ENCODE results near the gene ATCAY. TPM values are rescaled to one million over a fixed set of nuclear protein-coding genes. Genes with fewer than 3 reads are reported as not detected.
"Not testable (repeated sequence)": the region's sequence is repeated elsewhere in the genome, so short reads cannot be mapped to it uniquely, and the experiment has no call there.

The ATCAY gene
- total RNA-seq, 1 donor from 2014 or later, result 15.8 TPM

GRCh38 chr19:3954107-3954506 lies 73.6 kb downstream of the ATCAY start:
- Histone ChIP-seq H3K27ac (no peak overlapping the region), H3K4me2 (no peak overlapping the region), H3K9ac (no peak overlapping the region), H3K4me1 (no peaks in the 10 kb centered on the region), H3K9me3 (ENCODE audit: low read depth) (no peaks in the 10 kb centered on the region), H2AFZ (replicated peaks) (no peak overlapping the region), H3F3A (ENCODE audit: low read depth) (peaks cover 3% of the 10 kb centered on the region), H3K36me3 (no peaks in the 10 kb centered on the region), H3K27me3 (no peaks in the 10 kb centered on the region), H3K79me2 (ENCODE audit: low read depth) (no peaks in the 10 kb centered on the region), H3K4me3 (no peak overlapping the region), H4K20me1 (ENCODE audit: low read depth) (peaks cover 3% of the 10 kb centered on the region)
- H3K4me1 Mint-ChIP-seq, result peaks cover 8% of the 10 kb centered on the region
- no peak overlapping the region for H3K27ac Mint-ChIP-seq
- H3K27me3 Mint-ChIP-seq (ENCODE audit: insufficient read depth, low read depth), result peaks cover 3% of the 10 kb centered on the region
- no peak for DNase-seq (ENCODE audit: low spot score)
- peaks cover 4% of the 10 kb centered on the region for H3K36me3 Mint-ChIP-seq
- TF ChIP-seq EZH2phosphoT487 (IDR thresholded peaks at IDR 0.05) (no peak), EZH2 (IDR thresholded peaks at IDR 0.05) (no peak), CTCF (IDR thresholded peaks at IDR 0.05) (no peak)
- no peak overlapping the region for H3K4me3 Mint-ChIP-seq
- H3K9me3 Mint-ChIP-seq, result no peaks in the 10 kb centered on the region

- not testable (repeated sequence) for H3K9ac ChIP-seq; H3K79me2 ChIP-seq (ENCODE audit: low read depth); H3K9me3 Mint-ChIP-seq; H3K27me3 ChIP-seq; H3K27ac ChIP-seq; H2AFZ ChIP-seq (replicated peaks); H3K4me3 Mint-ChIP-seq; H3K36me3 Mint-ChIP-seq; H3K27me3 Mint-ChIP-seq (ENCODE audit: insufficient read depth, low read depth); H3K36me3 ChIP-seq; H3K4me1 Mint-ChIP-seq; H3K9me3 ChIP-seq (ENCODE audit: low read depth); H3K4me1 ChIP-seq; H3K4me2 ChIP-seq; H4K20me1 ChIP-seq (ENCODE audit: low read depth); DNase-seq (ENCODE audit: low spot score); H3K4me3 ChIP-seq; H3F3A ChIP-seq (ENCODE audit: low read depth); H3K27ac Mint-ChIP-seq
These were observed 74.8 kb downstream of the ATCAY start for GRCh38 chr19:3955276-3955675.

- no peak overlapping the region for H2AFZ ChIP-seq (replicated peaks)
- Mint-ChIP-seq H3K27me3 (ENCODE audit: insufficient read depth, low read depth) (peaks cover 3% of the 10 kb centered on the region), H3K36me3 (peaks cover 4% of the 10 kb centered on the region), H3K9me3 (no peaks in the 10 kb centered on the region), H3K4me3 (no peak overlapping the region), H3K4me1 (peaks cover 8% of the 10 kb centered on the region), H3K27ac (no peak overlapping the region)
- H3K79me2 ChIP-seq (ENCODE audit: low read depth), result no peaks in the 10 kb centered on the region
- H3K9me3 ChIP-seq (ENCODE audit: low read depth), result no peaks in the 10 kb centered on the region
- peaks cover 3% of the 10 kb centered on the region for H3F3A ChIP-seq (ENCODE audit: low read depth)
- no peak overlapping the region for H3K9ac ChIP-seq
- no peak overlapping the region for H3K4me2 ChIP-seq
- H3K36me3 ChIP-seq, result no peaks in the 10 kb centered on the region
- TF ChIP-seq EZH2 (IDR thresholded peaks at IDR 0.05) (no peak), CTCF (IDR thresholded peaks at IDR 0.05) (no peak), EZH2phosphoT487 (IDR thresholded peaks at IDR 0.05) (no peak)
- peaks cover 6% of the 10 kb centered on the region for H4K20me1 ChIP-seq (ENCODE audit: low read depth)
- no peak for DNase-seq (ENCODE audit: low spot score)
- no peaks in the 10 kb centered on the region for H3K4me1 ChIP-seq
- no peaks in the 10 kb centered on the region for H3K27me3 ChIP-seq
- H3K27ac ChIP-seq, result no peak overlapping the region
- H3K4me3 ChIP-seq, result no peak overlapping the region
These were observed 75.2 kb downstream of the ATCAY start for GRCh38 chr19:3955688-3956087.

DNA sequence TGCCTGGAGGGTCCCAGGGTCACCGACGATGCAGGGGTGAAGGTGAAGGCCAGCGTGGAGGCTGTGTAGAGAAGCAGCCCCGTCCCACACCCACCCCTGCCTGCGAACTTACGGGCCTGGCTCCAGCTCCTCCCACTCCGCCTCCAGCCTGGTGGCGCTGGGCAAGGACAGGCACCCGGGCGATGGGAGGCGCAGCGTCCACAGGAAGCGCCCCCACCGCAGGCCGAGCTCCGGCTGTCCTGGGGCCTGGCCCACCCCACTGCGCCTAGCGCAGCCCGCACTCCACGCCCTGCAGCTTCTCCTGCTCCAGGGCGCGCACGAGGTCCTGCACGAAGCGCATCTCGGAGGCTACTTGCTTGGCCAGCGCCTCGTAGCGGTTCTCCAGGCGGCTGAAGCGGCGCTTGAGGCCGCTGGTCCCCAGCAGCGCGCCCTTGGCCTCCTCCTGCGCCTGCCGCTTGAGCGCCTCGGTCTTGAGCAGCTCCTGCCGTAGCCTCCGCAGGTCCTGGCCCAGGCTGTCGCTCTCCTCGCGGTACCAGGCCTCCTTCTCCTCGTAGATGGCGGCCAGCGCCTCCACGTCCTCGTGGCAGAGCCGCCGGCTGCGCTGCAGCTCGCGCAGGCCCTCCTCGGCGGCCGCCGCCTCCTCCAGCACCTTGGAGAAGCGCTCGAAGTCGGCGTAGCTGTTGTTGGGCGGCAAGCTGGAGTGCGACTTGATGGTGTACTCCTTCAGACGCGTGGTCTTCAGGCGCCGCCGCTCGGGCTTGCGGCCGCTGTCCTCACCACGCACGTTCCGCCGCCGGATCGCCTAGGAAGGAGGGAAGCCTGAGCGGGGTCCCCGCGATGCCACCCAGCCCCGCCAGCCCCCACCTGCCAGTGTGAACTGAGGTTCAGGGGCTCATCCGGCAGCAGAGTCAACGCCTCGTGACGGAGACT lies 78.6 kb downstream of the ATCAY start:
- Histone ChIP-seq H3K27me3 (no peaks in the 10 kb centered on the region), H3K4me1 (no peaks in the 10 kb centered on the region), H3K4me3 (no peak overlapping the region), H2AFZ (replicated peaks) (no peak overlapping the region), H3F3A (ENCODE audit: low read depth) (no peaks in the 10 kb centered on the region), H3K79me2 (ENCODE audit: low read depth) (no peaks in the 10 kb centered on the region), H3K27ac (no peak overlapping the region), H3K4me2 (no peak overlapping the region), H3K9ac (no peak overlapping the region), H3K36me3 (no peaks in the 10 kb centered on the region), H4K20me1 (ENCODE audit: low read depth) (peaks cover 14% of the 10 kb centered on the region), H3K9me3 (ENCODE audit: low read depth) (no peaks in the 10 kb centered on the region)
- H3K27ac Mint-ChIP-seq, result no peak overlapping the region
- H3K27me3 Mint-ChIP-seq (ENCODE audit: insufficient read depth, low read depth), result no peaks in the 10 kb centered on the region
- H3K4me1 Mint-ChIP-seq, result peaks cover 1% of the 10 kb centered on the region
- TF ChIP-seq CTCF (IDR thresholded peaks at IDR 0.05) (no peak), EZH2 (IDR thresholded peaks at IDR 0.05) (no peak), EZH2phosphoT487 (IDR thresholded peaks at IDR 0.05) (no peak)
- no peak for DNase-seq (ENCODE audit: low spot score)
- no peak overlapping the region for H3K4me3 Mint-ChIP-seq
- H3K9me3 Mint-ChIP-seq, result no peaks in the 10 kb centered on the region
- peaks cover 9% of the 10 kb centered on the region for H3K36me3 Mint-ChIP-seq
